Naive thymus-derived CD8-positive, alpha-beta T cell (primary cell): ENCODE results near the gene TBC1D23. TPM values are rescaled to one million over a fixed set of nuclear protein-coding genes. Genes with fewer than 3 reads are reported as not detected.
A peak's percentile ranks its signal among the peaks of the same experiment; 100 is the strongest.

Source experiments
- ATAC-seq, 2 donors: fragments of 150-1000 bp; cut with Tn5 transposase in 1 of 2; sonication (Bioruptor Pico), chemical (Tn5 transposase) in 1 of 2; 1 replicate in 1 of 2; 2 replicates in 1 of 2; pipeline ENCODE4 v1.10.0; 2021; ENCODE audit warnings: mild to moderate bottlenecking in 2 of 2, moderate library complexity in 2 of 2
- POLR2A ChIA-PET: fragments of 350-600 bp; sonication (Branson Sonifier 250); formaldehyde crosslinking; loops from one replicate; lab custom pipeline; 2021; ENCODE audit warnings: antibody characterized with exemption; lab: Charles Lee
- DNase-seq, 10 donors: peaks; one replicate each; pipeline versions ENCODE4 v3.0.0 to v3.0.0-alpha.2; 2020 to 2022
- H3K27ac Mint-ChIP-seq, 10 donors: one replicate each; pipeline ENCODE4 v1.8.0; 2020 to 2022; ENCODE audit warnings: mild to moderate bottlenecking in 10 of 10, mixed read lengths in 10 of 10, moderate library complexity in 4 of 10, inconsistent platforms in 1 of 10
- H3K27me3 Mint-ChIP-seq, 5 donors: one replicate each; pipeline ENCODE4 v1.8.0; 2021 to 2022; ENCODE audit warnings: mixed read lengths in 5 of 5
- H3K36me3 Mint-ChIP-seq, 3 donors: one replicate each; pipeline ENCODE4 v1.8.0; 2020 to 2022; ENCODE audit warnings: mixed read lengths in 3 of 3, mild to moderate bottlenecking in 2 of 3, inconsistent platforms in 1 of 3
- H3K4me1 Mint-ChIP-seq, 4 donors: one replicate each; pipeline ENCODE4 v1.8.0; 2021 to 2022; ENCODE audit warnings: mixed read lengths in 4 of 4
- H3K4me3 Mint-ChIP-seq, 10 donors: one replicate each; pipeline ENCODE4 v1.8.0; 2020 to 2022; ENCODE audit warnings: mild to moderate bottlenecking in 10 of 10, mixed read lengths in 10 of 10, moderate library complexity in 6 of 10, inconsistent platforms in 1 of 10
- H3K9me3 Mint-ChIP-seq, 9 donors: one replicate each; pipeline ENCODE4 v1.8.0; 2020 to 2022; ENCODE audit warnings: mixed read lengths in 9 of 9, mild to moderate bottlenecking in 3 of 9, inconsistent platforms in 1 of 9, moderate library complexity in 1 of 9
- polyA plus RNA-seq, 3 donors: library from polyadenylated mRNA; unstranded; fragments of 300-500 nt; fragmentation: Illumina TruSeq; gene quantifications; one replicate each; pipeline ENCODE4 v1.2.3, GENCODE V29; 2021
- total RNA-seq, 8 experiments: library from RNA in 2 of 8; stranded (reverse) in 2 of 8; gene quantifications; one replicate each; pipeline ENCODE4 v1.2.3 and lab custom pipeline; 2021 to 2026

Gene TBC1D23
- total and polyA plus RNA-seq, 5 experiments from 2014 or later = 12.7 to 35.9 (median 17.1) TPM

- H3K27me3 Mint-ChIP-seq = no peaks in the 10 kb centered on the region
- H3K9me3 Mint-ChIP-seq = peaks cover 0 to 9% (median 3%) of the 10 kb centered on the region in 9 donors
- H3K27ac Mint-ChIP-seq = no peak overlapping the region
- peaks cover 11 to 90% (median 59%) of the 10 kb centered on the region in 3 donors for H3K36me3 Mint-ChIP-seq
- no peak for ATAC-seq
- H3K4me1 Mint-ChIP-seq = no peaks in the 10 kb centered on the region
- POLR2A ChIA-PET = no interaction called here
- H3K4me3 Mint-ChIP-seq = no peak overlapping the region
- no peak for DNase-seq
These were observed 105.6 kb downstream of the TBC1D23 start for GRCh38 chr3:100366424-100366823.

GRCh38 chr3:100368441-100368840, 107.6 kb downstream of the TBC1D23 start:
- H3K4me3 Mint-ChIP-seq = no peak overlapping the region
- H3K4me1 Mint-ChIP-seq = no peaks in the 10 kb centered on the region
- H3K27ac Mint-ChIP-seq = peak overlapping the region in 1 of 10 donors; percentile 49
- no peaks in the 10 kb centered on the region for H3K27me3 Mint-ChIP-seq
- H3K9me3 Mint-ChIP-seq = peaks cover 0 to 3% (median 0%) of the 10 kb centered on the region in 9 donors
- H3K36me3 Mint-ChIP-seq = peaks cover 4 to 88% (median 44%) of the 10 kb centered on the region in 3 donors
- DNase-seq (no peak), ATAC-seq (no peak)
- POLR2A ChIA-PET = no interaction called here

GRCh38 chr3:100370756-100371155, 110.0 kb downstream of the TBC1D23 start:
- DNase-seq (no peak), ATAC-seq (no peak)
- H3K27ac Mint-ChIP-seq = no peak overlapping the region
- H3K4me1 Mint-ChIP-seq = no peaks in the 10 kb centered on the region
- H3K4me3 Mint-ChIP-seq = no peak overlapping the region
- no peaks in the 10 kb centered on the region for H3K27me3 Mint-ChIP-seq
- H3K36me3 Mint-ChIP-seq = peaks cover 0 to 82% (median 27%) of the 10 kb centered on the region in 3 donors
- H3K9me3 Mint-ChIP-seq = no peaks in the 10 kb centered on the region
- POLR2A ChIA-PET = no interaction called here

GRCh38 chr3:100374521-100374920, 113.7 kb downstream of the TBC1D23 start:
- H3K4me1 Mint-ChIP-seq = peaks cover 0 to 2% (median 0%) of the 10 kb centered on the region in 4 donors
- H3K27ac Mint-ChIP-seq = no peak overlapping the region
- POLR2A ChIA-PET = no interaction called here
- H3K36me3 Mint-ChIP-seq = peaks cover 0 to 78% (median 16%) of the 10 kb centered on the region in 3 donors
- H3K27me3 Mint-ChIP-seq = no peaks in the 10 kb centered on the region
- H3K4me3 Mint-ChIP-seq = no peak overlapping the region
- no peaks in the 10 kb centered on the region for H3K9me3 Mint-ChIP-seq
- ATAC-seq (no peak), DNase-seq (no peak)

Other genes with a start within 250 kb of the TBC1D23 start
- under 1 TPM in 1 of 2 experiments, not detected in 1; 0.14 TPM for gene FILIP1L, start 146.5 kb upstream of the TBC1D23 start, total RNA-seq
- gene FILIP1L, start 146.5 kb upstream of the TBC1D23 start, polyA plus RNA-seq = under 1 TPM; 0.29 to 0.41 (median 0.32) TPM
- 10 to 100 TPM; 28.6 to 31.4 TPM for gene NIT2, start 73.8 kb downstream of the TBC1D23 start, total RNA-seq
- gene NIT2, start 73.8 kb downstream of the TBC1D23 start, polyA plus RNA-seq = 10 to 100 TPM; 35.8 to 43.8 (median 40.1) TPM
- gene TOMM70, start 140.1 kb downstream of the TBC1D23 start, total RNA-seq = 10 to 100 TPM; 42.3 to 46.8 TPM
- gene TOMM70, start 140.1 kb downstream of the TBC1D23 start, polyA plus RNA-seq = 10 to 100 TPM; 14.6 to 21.7 (median 16.5) TPM
- 1 to 10 TPM; 2.1 to 2.4 TPM for gene LNP1, start 140.5 kb downstream of the TBC1D23 start, total RNA-seq
- 1 to 10 TPM in 1 of 3 donors, under 1 TPM in 2; 0.40 to 2.0 (median 0.66) TPM for gene LNP1, start 140.5 kb downstream of the TBC1D23 start, polyA plus RNA-seq
- gene TMEM45A, start 231.6 kb downstream of the TBC1D23 start, total RNA-seq = under 1 TPM; 0.08 to 0.21 TPM
- not detected for gene TMEM45A, start 231.6 kb downstream of the TBC1D23 start, polyA plus RNA-seq